Suprapubic skin (tissue), 4 donors: ENCODE results near the gene ADAMTSL2.

ENCODE experiments used
- EP300 ChIP-seq: sonication (generic); formaldehyde crosslinking; IDR thresholded peaks from one replicate; pipeline ENCODE4 v1.6.1; 2017; ENCODE audit warnings: antibody characterized with exemption
- POLR2A ChIP-seq, 2 donors: fragments of 450-650 bp; IDR thresholded peaks; one replicate each; pipeline ENCODE4 v1.6.1; 2017; ENCODE audit warnings: antibody characterized with exemption in 2 of 2, mild to moderate bottlenecking in 2 of 2, moderate library complexity in 2 of 2
- POLR2AphosphoS5 ChIP-seq, 3 donors: sonication (generic); formaldehyde crosslinking; IDR thresholded peaks; one replicate each; pipeline ENCODE4 v1.6.1; 2017; ENCODE audit warnings: antibody characterized with exemption in 3 of 3
- TF ChIP-seq, protein P1 (sequence below), 2 donors: fragments of 200-600 bp in 1 of 2; fragments of 450-650 bp in 1 of 2; sonication (generic) in 1 of 2; IDR thresholded peaks; one replicate each; pipeline ENCODE4 v1.5.1; 2016 to 2019; ENCODE audit warnings: antibody characterized with exemption in 2 of 2, mild to moderate bottlenecking in 1 of 2, moderate library complexity in 1 of 2

DNA sequence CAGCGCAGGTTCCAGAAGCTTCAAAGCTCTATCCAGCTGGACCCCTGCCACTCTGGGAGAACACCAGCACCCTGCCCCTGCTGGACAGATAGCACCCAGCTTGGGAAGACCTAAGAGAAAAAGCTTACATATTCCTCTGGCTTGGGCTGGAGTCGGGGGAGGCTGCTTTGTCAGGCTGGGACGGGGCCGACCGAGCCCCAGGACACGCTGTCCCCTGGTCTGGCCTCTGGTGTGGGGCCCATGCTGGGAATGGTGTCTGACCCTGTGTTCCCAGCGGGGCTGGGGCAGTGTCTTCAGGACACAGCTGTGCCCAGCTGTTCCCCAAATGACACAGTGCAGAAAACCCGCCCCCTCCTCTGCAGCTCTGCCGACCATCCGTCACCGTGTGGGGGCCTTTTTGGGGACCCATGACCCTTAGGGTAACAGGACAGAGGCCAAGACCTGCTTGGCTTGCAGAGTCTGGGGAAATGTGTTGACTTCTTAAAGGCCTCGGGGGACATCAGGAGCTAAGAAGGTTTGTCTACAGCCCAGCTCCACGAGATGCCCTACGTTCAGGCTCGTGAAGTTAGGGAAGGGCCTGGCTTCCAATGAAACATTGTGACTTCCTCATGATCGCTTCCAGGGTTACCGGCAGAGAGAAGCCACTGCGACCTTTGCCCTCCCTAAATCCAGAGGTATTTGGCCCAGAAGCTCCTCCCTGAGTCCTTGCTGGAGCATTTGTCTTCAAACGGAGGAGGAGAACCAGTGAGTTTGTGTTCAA lies 35.2 kb upstream of the ADAMTSL2 start:
- TF ChIP-seq POLR2AphosphoS5 (IDR thresholded peaks at IDR 0.05): no peak
- TF ChIP-seq, protein P1, sequence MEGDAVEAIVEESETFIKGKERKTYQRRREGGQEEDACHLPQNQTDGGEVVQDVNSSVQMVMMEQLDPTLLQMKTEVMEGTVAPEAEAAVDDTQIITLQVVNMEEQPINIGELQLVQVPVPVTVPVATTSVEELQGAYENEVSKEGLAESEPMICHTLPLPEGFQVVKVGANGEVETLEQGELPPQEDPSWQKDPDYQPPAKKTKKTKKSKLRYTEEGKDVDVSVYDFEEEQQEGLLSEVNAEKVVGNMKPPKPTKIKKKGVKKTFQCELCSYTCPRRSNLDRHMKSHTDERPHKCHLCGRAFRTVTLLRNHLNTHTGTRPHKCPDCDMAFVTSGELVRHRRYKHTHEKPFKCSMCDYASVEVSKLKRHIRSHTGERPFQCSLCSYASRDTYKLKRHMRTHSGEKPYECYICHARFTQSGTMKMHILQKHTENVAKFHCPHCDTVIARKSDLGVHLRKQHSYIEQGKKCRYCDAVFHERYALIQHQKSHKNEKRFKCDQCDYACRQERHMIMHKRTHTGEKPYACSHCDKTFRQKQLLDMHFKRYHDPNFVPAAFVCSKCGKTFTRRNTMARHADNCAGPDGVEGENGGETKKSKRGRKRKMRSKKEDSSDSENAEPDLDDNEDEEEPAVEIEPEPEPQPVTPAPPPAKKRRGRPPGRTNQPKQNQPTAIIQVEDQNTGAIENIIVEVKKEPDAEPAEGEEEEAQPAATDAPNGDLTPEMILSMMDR (IDR thresholded peaks at IDR 0.05): no peak
- TF ChIP-seq POLR2A (IDR thresholded peaks at IDR 0.05): no peak
- TF ChIP-seq EP300: no peak
